DMS153 (cell line): ENCODE results near the gene TTC36.
"Not testable (repeated sequence)": the region's sequence is repeated elsewhere in the genome, so short reads cannot be mapped to it uniquely, and the experiment has no call there.

Experiments
- DNase-seq: peaks from one replicate; lab custom pipeline; 2025; lab: John Stamatoyannopoulos, UW

TTC36 gene

GRCh38 chr11:118527109-118527508 is at the start of gene TTC36:
Gene TTC36, plus strand, starts transcription at chr11:118527474. Its CDS starts 21 bp downstream, at chr11:118527495.
- no peak for DNase-seq

GRCh38 chr11:118481238-118481637 is 46.0 kb upstream of the TTC36 start:
- not testable (repeated sequence) for DNase-seq

GRCh38 chr11:118484405-118484804 is 42.9 kb upstream of the TTC36 start:
- no peak for DNase-seq

- DNase-seq, result no peak
Observed at GRCh38 chr11:118485273-118485672, 42.0 kb upstream of the TTC36 start.

- peak; percentile 34 for DNase-seq
Observed at GRCh38 chr11:118488480-118489109, 38.7 kb upstream of the TTC36 start.

- no peak for DNase-seq
Observed at GRCh38 chr11:118491041-118491440, 36.2 kb upstream of the TTC36 start.

GRCh38 chr11:118497831-118498230 is 29.4 kb upstream of the TTC36 start:
- DNase-seq, result no peak

- DNase-seq, result no peak
Observed at GRCh38 chr11:118503216-118503615, 24.1 kb upstream of the TTC36 start.

- no peak for DNase-seq
Observed at GRCh38 chr11:118511601-118512000, 15.7 kb upstream of the TTC36 start.

- no peak for DNase-seq
Observed at GRCh38 chr11:118514103-118514502, 13.2 kb upstream of the TTC36 start.

- DNase-seq, result no peak
Observed at GRCh38 chr11:118519549-118519948, 7.7 kb upstream of the TTC36 start.

- DNase-seq, result no peak
Observed at GRCh38 chr11:118521892-118522311, 5.4 kb upstream of the TTC36 start.

GRCh38 chr11:118522571-118523072 is 4.7 kb upstream of the TTC36 start:
- DNase-seq, result no peak

- no peak for DNase-seq
Observed at GRCh38 chr11:118524356-118524755, 2.9 kb upstream of the TTC36 start.

GRCh38 chr11:118524757-118525470 is 2.4 kb upstream of the TTC36 start:
- no peak for DNase-seq

- no peak for DNase-seq
Observed at GRCh38 chr11:118526688-118527087, 586 bp upstream of the TTC36 start.

GRCh38 chr11:118528511-118528910 is 1.2 kb downstream of the TTC36 start:
- no peak for DNase-seq

- DNase-seq, result no peak
Observed at GRCh38 chr11:118529584-118530175, 2.4 kb downstream of the TTC36 start.

- DNase-seq, result peak; percentile 21
Observed at GRCh38 chr11:118530180-118530682, 3.0 kb downstream of the TTC36 start.

GRCh38 chr11:118530683-118531596 is 3.7 kb downstream of the TTC36 start, which contains the start of gene TMEM25:
Gene TMEM25, plus strand, starts transcription at chr11:118531192. Its CDS starts 610 bp downstream, at chr11:118531802.
- peak; percentile 21 for DNase-seq

- no peak for DNase-seq
Observed at GRCh38 chr11:118531597-118532084, 4.4 kb downstream of the TTC36 start.
